ENCODE measurements around the gene WDR83. TPM values are rescaled to one million over a fixed set of nuclear protein-coding genes. Genes with fewer than 3 reads are reported as not detected.
A peak's percentile ranks its signal among the peaks of the same experiment; 100 is the strongest.
"Not testable (repeated sequence)": the region's sequence is repeated elsewhere in the genome, so short reads cannot be mapped to it uniquely, and the experiment has no call there.

Gene WDR83
- 10 to 100 TPM; 21.4 to 22.0 TPM for total RNA-seq

GRCh38 chr19:12666265-12667048 is at the start of gene WDR83, which contains the start of gene MAN2B1:
Gene WDR83 (plus strand): TSS chr19:12666807. CDS start chr19:12669791, 2,984 bp downstream.
Gene MAN2B1 (minus strand): TSS chr19:12666742. CDS start chr19:12666701, 41 bp downstream.
- ATAC-seq: peak; percentile 83

DNA sequence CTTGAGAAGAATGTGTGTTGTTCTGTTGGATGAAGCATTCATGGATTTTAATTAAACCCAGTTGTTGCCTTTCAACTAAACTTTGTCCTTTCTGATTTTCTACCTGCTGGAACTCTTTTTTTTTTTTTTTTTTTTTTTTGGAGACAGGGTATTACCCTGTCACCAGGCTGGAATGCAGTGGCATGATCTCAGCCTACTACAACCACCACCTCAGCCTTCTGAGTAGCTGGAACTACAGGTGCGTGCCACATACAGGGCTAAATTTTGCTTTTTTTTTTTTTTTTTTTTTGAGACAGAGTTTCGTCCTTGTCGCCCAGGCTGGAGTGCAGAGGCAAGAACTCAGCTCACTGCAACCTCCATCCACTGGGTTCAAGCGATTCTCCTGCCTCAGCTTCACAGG is 49.0 kb upstream of the WDR83 start:
- H3K4me1 Mint-ChIP-seq: peaks cover 29% of the 10 kb centered on the region
- peaks cover 62% of the 10 kb centered on the region for H3K36me3 Mint-ChIP-seq
- peaks cover 11% of the 10 kb centered on the region for H3K9me3 Mint-ChIP-seq (ENCODE audit: low read depth)
- H3K27me3 Mint-ChIP-seq: no peaks in the 10 kb centered on the region
- no peak overlapping the region for H3K27ac Mint-ChIP-seq
- H3K4me3 Mint-ChIP-seq: no peak overlapping the region
- ATAC-seq (no peak), DNase-seq (no peak)
- CTCF ChIA-PET: interaction anchor here (0.9 to 1.7 kb wide), 3 partner anchors 23 to 58 kb away, joined by 3 to 5 read pairs (median 3); no protein-coding TSS in a partner anchor

More at GRCh38 chr19:12666265-12667048, at the start of gene WDR83, which contains the start of gene MAN2B1:
- H3K27ac Mint-ChIP-seq: peak within 1 kb of the TSS; percentile 78
- peak; percentile 82 for DNase-seq
- H3K36me3 Mint-ChIP-seq: peaks cover 18% of the 10 kb centered on the region
- H3K4me3 Mint-ChIP-seq: peak within 1 kb of the TSS; percentile 88
- no peaks in the 10 kb centered on the region for H3K27me3 Mint-ChIP-seq
- H3K9me3 Mint-ChIP-seq (ENCODE audit: low read depth): no peaks in the 10 kb centered on the region
- CTCF ChIA-PET: interaction anchor here (1.0 to 5.8 kb wide), 6 partner anchors 11 to 180 kb away, joined by 3 to 40 read pairs (median 8); no protein-coding TSS in a partner anchor
- peaks cover 53% of the 10 kb centered on the region for H3K4me1 Mint-ChIP-seq

DNA sequence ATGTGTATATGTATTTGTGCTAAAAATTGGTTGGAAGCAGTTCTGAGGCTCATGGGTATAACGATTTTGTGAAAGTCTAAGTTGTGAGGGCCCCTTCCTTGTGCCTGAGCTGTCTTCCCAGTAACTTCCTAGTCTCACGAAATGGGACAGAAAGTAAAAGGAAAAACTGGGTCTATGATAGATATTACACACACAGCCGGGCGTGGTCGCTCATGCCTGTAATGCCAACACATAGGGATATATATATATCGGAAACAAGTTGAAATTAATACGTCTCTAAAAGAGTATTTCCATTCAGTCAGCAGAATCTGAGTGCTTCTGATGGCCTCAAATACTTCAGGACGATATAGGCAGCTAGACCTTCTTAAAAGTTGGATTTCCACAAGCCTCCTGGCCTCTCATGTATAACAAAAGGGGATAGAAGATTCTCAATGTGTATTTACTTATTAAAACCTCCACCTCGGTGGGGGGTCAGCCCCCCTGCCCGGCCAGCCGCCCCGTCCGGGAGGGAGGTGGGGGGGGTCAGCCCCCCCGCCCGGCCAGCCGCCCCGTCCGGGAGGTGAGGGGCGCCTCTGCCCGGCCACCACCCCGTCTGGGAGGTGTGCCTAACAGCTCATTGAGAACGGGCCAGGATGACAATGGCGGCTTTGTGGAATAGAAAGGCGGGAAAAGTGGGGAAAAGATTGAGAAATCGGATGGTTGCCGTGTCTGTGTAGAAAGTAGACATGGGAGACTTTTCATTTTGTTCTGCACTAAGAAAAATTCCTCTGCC is 45.2 kb upstream of the WDR83 start:
- H3K4me3 Mint-ChIP-seq, CTCF ChIA-PET, H3K4me1 Mint-ChIP-seq, ATAC-seq, H3K27me3 Mint-ChIP-seq, H3K27ac Mint-ChIP-seq, DNase-seq: not testable (repeated sequence)
- peaks cover 11% of the 10 kb centered on the region for H3K9me3 Mint-ChIP-seq (ENCODE audit: low read depth)
- H3K36me3 Mint-ChIP-seq: peaks cover 69% of the 10 kb centered on the region

DNA sequence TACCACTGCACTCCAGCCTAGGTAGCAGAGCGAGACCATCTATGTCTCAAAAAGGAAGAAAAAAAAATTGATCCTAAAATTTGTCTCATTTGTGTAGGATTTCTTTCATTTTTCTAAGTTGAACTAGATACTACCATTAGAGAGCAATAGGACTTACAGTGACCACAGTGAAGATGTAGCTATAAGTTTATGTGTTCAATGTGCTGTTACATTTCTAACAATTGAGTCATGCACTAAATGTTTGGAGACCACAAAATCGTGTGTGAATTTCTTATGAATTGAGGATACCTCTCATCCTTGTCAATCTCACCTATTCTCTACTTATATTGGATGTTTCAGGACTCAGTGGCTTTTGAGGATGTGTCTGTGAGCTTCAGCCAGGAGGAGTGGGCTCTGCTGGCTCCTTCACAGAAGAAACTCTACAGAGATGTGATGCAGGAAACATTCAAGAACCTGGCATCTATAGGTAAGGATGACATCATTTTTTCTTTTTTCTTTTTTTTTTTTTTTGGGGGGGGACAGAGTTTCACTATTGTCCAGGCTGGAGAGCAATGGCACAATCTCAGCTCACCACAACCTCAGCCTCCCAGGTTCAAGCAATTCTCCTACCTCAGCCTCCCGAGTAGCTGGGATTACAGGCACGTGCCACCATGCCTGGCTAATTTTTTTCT is 43.1 kb upstream of the WDR83 start:
- H3K36me3 Mint-ChIP-seq: peaks cover 75% of the 10 kb centered on the region
- ATAC-seq (no peak), DNase-seq (no peak)
- no peak overlapping the region for H3K4me3 Mint-ChIP-seq
- H3K9me3 Mint-ChIP-seq (ENCODE audit: low read depth): peaks cover 16% of the 10 kb centered on the region
- H3K27me3 Mint-ChIP-seq: no peaks in the 10 kb centered on the region
- no peaks in the 10 kb centered on the region for H3K4me1 Mint-ChIP-seq
- no peak overlapping the region for H3K27ac Mint-ChIP-seq
- CTCF ChIA-PET: interaction anchor here (0.6 to 2.4 kb wide), 5 partner anchors 10 to 17 kb away, joined by 3 to 9 read pairs (median 3); partner anchors contain the start of genes ZNF490 and ZNF791

- H3K27me3 Mint-ChIP-seq: no peaks in the 10 kb centered on the region
- DNase-seq (no peak), ATAC-seq (no peak)
- no peak overlapping the region for H3K27ac Mint-ChIP-seq
- no peaks in the 10 kb centered on the region for H3K4me1 Mint-ChIP-seq
- H3K4me3 Mint-ChIP-seq: no peak overlapping the region
- peaks cover 84% of the 10 kb centered on the region for H3K36me3 Mint-ChIP-seq
- CTCF ChIA-PET: interaction anchor here (1.5 kb wide), 1 partner anchor 13 kb away, joined by 4 read pairs; no protein-coding TSS in a partner anchor
- H3K9me3 Mint-ChIP-seq (ENCODE audit: low read depth): peaks cover 20% of the 10 kb centered on the region
Measured at GRCh38 chr19:12626958-12627357, 39.6 kb upstream of the WDR83 start.

DNA sequence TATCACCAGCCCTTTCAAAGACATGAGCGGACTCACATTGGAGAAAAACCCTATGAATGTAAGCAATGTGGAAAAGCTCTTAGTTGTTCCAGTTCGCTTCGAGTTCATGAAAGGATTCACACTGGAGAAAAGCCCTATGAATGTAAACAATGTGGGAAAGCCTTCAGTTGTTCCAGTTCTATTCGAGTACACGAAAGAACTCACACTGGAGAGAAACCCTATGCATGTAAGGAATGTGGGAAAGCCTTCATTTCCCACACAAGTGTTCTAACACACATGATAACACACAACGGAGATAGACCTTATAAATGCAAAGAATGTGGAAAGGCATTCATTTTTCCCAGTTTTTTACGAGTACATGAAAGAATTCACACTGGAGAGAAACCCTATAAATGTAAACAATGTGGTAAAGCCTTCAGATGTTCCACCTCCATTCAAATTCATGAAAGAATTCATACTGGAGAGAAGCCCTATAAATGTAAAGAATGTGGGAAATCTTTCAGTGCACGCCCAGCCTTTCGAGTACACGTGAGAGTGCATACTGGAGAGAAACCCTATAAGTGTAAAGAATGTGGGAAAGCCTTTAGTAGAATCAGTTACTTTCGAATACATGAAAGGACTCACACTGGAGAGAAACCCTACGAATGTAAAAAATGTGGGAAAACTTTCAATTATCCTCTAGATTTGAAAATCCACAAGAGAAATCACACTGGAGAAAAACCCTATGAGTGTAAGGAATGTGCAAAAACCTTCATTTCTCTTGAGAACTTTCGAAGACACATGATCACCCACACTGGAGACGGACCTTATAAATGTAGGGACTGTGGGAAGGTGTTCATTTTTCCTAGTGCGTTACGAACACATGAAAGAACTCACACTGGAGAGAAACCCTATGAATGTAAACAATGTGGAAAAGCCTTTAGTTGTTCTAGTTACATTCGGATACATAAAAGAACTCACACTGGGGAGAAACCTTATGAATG is 38.3 kb upstream of the WDR83 start:
- no peak for DNase-seq
- no peak overlapping the region for H3K4me3 Mint-ChIP-seq
- H3K9me3 Mint-ChIP-seq (ENCODE audit: low read depth): peaks cover 20% of the 10 kb centered on the region
- H3K36me3 Mint-ChIP-seq: peaks cover 84% of the 10 kb centered on the region
- H3K27me3 Mint-ChIP-seq: no peaks in the 10 kb centered on the region
- CTCF ChIA-PET: interaction anchor here (1.5 kb wide), 1 partner anchor 14 kb away, joined by 4 read pairs; no protein-coding TSS in a partner anchor
- no peaks in the 10 kb centered on the region for H3K4me1 Mint-ChIP-seq
- ATAC-seq: no peak
- no peak overlapping the region for H3K27ac Mint-ChIP-seq

- Mint-ChIP-seq H3K4me3 (no peak overlapping the region), H3K27me3 (no peaks in the 10 kb centered on the region), H3K36me3 (peaks cover 82% of the 10 kb centered on the region), H3K27ac (no peak overlapping the region), H3K9me3 (ENCODE audit: low read depth) (peaks cover 22% of the 10 kb centered on the region), H3K4me1 (no peaks in the 10 kb centered on the region)
- DNase-seq: no peak
- no peak for ATAC-seq
- CTCF ChIA-PET: no interaction called here
Measured at GRCh38 chr19:12629215-12629614, 37.4 kb upstream of the WDR83 start.

- Mint-ChIP-seq H3K4me3 (no peak overlapping the region), H3K36me3 (peaks cover 20% of the 10 kb centered on the region), H3K9me3 (ENCODE audit: low read depth) (peaks cover 2% of the 10 kb centered on the region), H3K27ac (no peak overlapping the region), H3K4me1 (peaks cover 9% of the 10 kb centered on the region), H3K27me3 (no peaks in the 10 kb centered on the region)
- DNase-seq: no peak
- CTCF ChIA-PET: no interaction called here
- no peak for ATAC-seq
Measured at GRCh38 chr19:12636631-12637030, 30.0 kb upstream of the WDR83 start.

- Mint-ChIP-seq H3K27me3 (no peaks in the 10 kb centered on the region), H3K9me3 (ENCODE audit: low read depth) (peaks cover 2% of the 10 kb centered on the region), H3K4me3 (no peak overlapping the region), H3K4me1 (peaks cover 9% of the 10 kb centered on the region), H3K36me3 (peaks cover 10% of the 10 kb centered on the region), H3K27ac (no peak overlapping the region)
- CTCF ChIA-PET: interaction anchor here (0.7 to 1.7 kb wide), 4 partner anchors 15 to 38 kb away, joined by 3 to 15 read pairs (median 4); no protein-coding TSS in a partner anchor
- ATAC-seq (no peak), DNase-seq (no peak)
Measured at GRCh38 chr19:12638611-12639182, 27.9 kb upstream of the WDR83 start.

DNA sequence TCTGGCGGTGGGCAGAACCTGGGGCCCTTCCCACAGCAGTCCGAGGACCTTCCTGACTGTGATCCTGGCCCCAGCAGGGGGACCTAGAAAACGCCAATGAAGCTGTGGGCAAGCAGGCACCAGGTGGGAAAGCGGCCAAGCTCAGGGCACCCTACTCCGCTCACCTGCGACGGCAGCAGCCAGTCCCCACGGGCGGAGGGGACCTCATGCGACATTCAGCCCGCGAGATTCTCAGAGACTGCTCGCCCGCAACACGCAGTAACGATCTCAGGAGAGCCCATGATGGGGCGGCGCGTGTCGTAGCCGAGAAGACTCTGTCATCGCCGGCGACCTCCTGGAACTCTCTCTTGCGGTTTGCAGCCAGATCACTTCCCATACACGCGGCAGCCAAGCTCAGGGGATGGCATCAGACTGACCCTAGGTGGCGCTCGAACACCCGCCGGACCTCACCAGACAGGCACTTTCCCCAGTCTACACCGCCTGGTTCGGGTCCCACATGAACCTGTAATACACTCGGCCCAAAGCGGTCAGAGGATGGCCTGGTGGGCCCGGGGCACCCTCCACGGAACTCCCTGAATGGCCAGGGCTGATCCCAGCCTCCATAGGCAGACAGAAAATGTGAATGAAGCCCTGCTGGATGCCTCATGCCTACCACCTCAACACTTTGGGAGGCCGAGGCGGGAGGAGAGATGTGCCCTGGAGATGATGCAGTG is 26.6 kb upstream of the WDR83 start:
- CTCF ChIA-PET: interaction anchor here (0.6 to 1.8 kb wide), 30 partner anchors 9 to 221 kb away, joined by 3 to 15 read pairs (median 5); partner anchors contain the start of genes MAN2B1, TRIR, WDR83 and ZNF490

DNA sequence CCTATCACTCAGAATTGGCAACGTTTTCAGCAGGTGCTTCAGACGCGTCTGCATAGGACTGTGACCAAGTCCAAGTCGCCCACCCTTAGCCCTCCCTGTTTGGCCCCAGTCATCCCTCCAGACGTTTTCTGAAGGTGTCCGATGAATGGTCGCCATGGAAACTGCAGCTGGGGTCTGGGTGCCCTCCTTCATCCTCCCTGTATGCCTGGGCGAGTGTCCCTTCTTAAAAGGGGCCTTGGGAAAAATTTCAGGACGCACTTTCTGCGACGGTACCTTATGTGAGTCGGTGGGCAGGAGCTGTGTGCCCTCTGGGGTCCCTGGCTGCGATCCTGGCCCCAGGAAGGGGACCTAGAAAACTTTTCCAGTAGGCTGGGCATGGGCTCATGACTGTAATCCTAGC is 25.2 kb upstream of the WDR83 start:
- no peaks in the 10 kb centered on the region for H3K27me3 Mint-ChIP-seq
- H3K27ac Mint-ChIP-seq: no peak overlapping the region
- peaks cover 9% of the 10 kb centered on the region for H3K4me1 Mint-ChIP-seq
- DNase-seq (no peak), ATAC-seq (no peak)
- peaks cover 7% of the 10 kb centered on the region for H3K36me3 Mint-ChIP-seq
- H3K9me3 Mint-ChIP-seq (ENCODE audit: low read depth): no peaks in the 10 kb centered on the region
- H3K4me3 Mint-ChIP-seq: no peak overlapping the region
- CTCF ChIA-PET: no interaction called here

More for the DNA sequence above, 26.6 kb upstream of the WDR83 start:
- H3K9me3 Mint-ChIP-seq (ENCODE audit: low read depth): no peaks in the 10 kb centered on the region
- H3K27ac Mint-ChIP-seq: peak overlapping the region; percentile 58
- ATAC-seq: peak; percentile 96
- H3K4me3 Mint-ChIP-seq: peak overlapping the region; percentile 53
- peak; percentile 93 for DNase-seq
- peaks cover 9% of the 10 kb centered on the region for H3K36me3 Mint-ChIP-seq
- no peaks in the 10 kb centered on the region for H3K27me3 Mint-ChIP-seq
- H3K4me1 Mint-ChIP-seq: peaks cover 9% of the 10 kb centered on the region
